ENCODE data around the gene PVALEF. TPM values are rescaled to one million over a fixed set of nuclear protein-coding genes. Genes with fewer than 3 reads are reported as not detected.

The PVALEF gene
- not detected in 5 replicates for total RNA-seq (2022; extraction: Qiagen RNA extraction)

GRCh38 chr17:81165246-81166032 is at the start of gene PVALEF:
Gene PVALEF (plus strand): TSS chr17:81165507. CDS start chr17:81181227, 15,720 bp downstream.

GRCh38 chr17:81166033-81166492 is 756 bp downstream of the PVALEF start, which contains the start of gene AATK:
Gene AATK (minus strand): TSS chr17:81166221. CDS start chr17:81165992, 229 bp downstream.

GRCh38 chr17:81222906-81223761 is 57.8 kb downstream of the PVALEF start, which contains the start of gene CEP131:
Gene CEP131 (minus strand): TSS chr17:81222965. CDS start chr17:81220056, 2,909 bp downstream.

Other genes starting within 250 kb of the PVALEF start
- gene CHMP6, start 173.7 kb upstream of the PVALEF start, total RNA-seq (2022; extraction: Qiagen RNA extraction), result 31.3 to 38.0 TPM (median 34.9 TPM) in 5 replicates
- gene BAIAP2, start 130.4 kb upstream of the PVALEF start, total RNA-seq (2022; extraction: Qiagen RNA extraction), result 58.9 to 78.5 TPM (median 71.2 TPM) in 5 replicates
- 0.23 to 0.66 TPM (median 0.60 TPM) in 5 replicates for gene AATK, start 714 bp downstream of the PVALEF start, total RNA-seq (2022; extraction: Qiagen RNA extraction)
- gene CEP131, start 57.5 kb downstream of the PVALEF start, total RNA-seq (2022; extraction: Qiagen RNA extraction), result 6.4 to 9.2 TPM (median 8.7 TPM) in 5 replicates
- gene TEPSIN, start 73.5 kb downstream of the PVALEF start, total RNA-seq (2022; extraction: Qiagen RNA extraction), result 16.2 to 34.3 TPM (median 32.5 TPM) in 5 replicates
- gene NDUFAF8, start 73.8 kb downstream of the PVALEF start, total RNA-seq (2022; extraction: Qiagen RNA extraction), result 97.3 to 237 TPM (median 217 TPM) in 5 replicates
- 50.1 to 81.6 TPM (median 79.1 TPM) in 5 replicates for gene SLC38A10, start 129.8 kb downstream of the PVALEF start, total RNA-seq (2022; extraction: Qiagen RNA extraction)
- 8.4 to 15.2 TPM (median 13.6 TPM) in 5 replicates for gene BAHCC1, start 229.9 kb downstream of the PVALEF start, total RNA-seq (2022; extraction: Qiagen RNA extraction)

Measured in A549 treated with CORT108297 at 1 μM for 4 hours (cell line).